Measurements from ENCODE around the gene DIP2C. TPM values are rescaled to one million over a fixed set of nuclear protein-coding genes. Genes with fewer than 3 reads are reported as not detected.

DIP2C gene
- total and polyA plus RNA-seq, 2 donors from 2014 or later = 6.2 to 22.6 TPM

DNA sequence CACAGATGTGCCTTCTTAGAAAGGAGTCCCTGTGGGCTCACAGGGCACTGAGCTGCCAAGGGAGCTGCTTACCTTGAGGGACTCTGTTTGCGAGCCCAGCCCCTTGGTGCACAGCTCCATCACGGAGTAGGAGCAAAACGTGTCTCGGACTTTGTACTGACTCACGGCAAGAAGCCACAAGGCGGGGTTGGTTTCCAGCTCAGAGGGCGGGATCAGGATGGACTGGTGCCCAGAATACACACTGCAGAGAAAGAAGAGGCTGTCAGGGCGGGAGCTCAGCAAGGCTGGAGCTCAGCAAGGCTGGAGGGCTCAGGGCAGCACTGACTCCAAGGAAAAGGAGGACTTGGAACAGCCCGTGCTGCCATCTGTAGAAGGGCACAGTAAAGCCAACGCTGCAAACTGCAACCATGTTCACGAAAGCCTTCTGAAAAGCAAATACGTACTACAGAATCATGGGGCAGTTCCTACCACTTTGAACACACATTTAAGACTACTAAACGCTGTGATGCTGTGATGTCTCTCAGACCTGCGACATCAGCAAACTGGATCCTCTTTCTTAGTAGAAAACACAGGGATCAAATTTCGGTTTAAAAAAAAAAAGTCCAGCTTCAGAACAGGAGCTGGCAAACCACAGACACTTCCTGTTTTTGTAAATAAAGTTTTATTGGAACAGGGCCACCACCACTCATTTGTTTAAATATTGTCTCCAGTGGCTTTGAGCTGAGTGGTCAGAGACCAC lies 359.9 kb downstream of the DIP2C start:
- peak overlapping the region in 1 of 2 donors; percentile 5 for H3K27ac ChIP-seq (ENCODE audit: low read depth in 2 of 2, low read length in 2 of 2)
- H3K9ac ChIP-seq (ENCODE audit: low read length in 3 of 3) = no peak overlapping the region
- intact Hi-C loops (cut with DNase I) = no loop called here

DNA sequence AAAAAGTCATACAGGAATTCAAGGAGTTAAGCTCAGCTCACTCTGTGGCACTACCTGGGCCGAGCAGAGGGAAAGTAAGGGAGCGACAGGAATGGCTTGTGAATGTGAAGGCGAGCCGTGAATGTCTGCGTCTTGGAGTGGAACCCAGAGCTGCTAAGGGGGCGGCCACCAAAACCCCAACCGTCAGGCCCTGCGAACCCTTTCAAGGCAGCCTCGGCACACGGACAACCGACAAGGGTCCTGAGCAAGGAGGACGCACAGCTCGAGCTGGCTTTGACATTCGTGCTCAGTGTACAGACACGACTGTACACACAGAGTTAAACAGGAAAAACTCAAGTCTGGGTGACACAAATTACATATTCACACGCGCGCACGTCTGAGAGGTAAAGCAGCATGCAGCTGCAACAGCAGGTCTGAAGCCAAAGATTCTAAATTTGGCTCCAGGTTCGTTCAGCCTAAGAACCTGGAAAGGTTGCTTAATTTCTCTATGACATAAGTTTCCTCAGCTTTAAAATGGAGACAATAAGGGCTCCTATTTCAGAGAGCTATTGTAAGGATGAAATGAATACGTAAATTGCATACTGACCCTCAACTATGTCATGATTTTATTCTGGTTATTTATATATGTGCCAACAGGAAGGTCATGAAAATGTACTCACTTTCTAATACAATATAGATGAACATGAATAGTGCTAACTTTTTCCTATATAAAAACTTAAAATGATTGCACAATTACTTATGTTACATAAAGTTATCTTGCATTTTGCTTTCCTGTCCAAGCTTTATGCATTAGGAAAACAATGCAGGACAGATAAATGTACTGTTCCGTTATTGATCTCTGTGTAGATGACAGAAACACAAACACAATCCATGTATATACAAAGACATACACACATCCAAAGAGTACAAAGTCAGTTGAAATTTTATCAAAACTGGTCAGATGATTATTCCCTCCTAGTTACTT lies 361.3 kb downstream of the DIP2C start:
- H3K27ac ChIP-seq (ENCODE audit: low read depth in 2 of 2, low read length in 2 of 2) = no peak overlapping the region
- no peak overlapping the region for H3K9ac ChIP-seq (ENCODE audit: low read length in 3 of 3)
- H3K9me3 ChIP-seq (ENCODE audit: control insufficient read depth in 2 of 3, insufficient read depth in 1 of 3, low read length in 3 of 3) = no peaks in the 10 kb centered on the region
- DNase-seq (no peak), FAIRE-seq (no peak)
- TF ChIP-seq, protein P1, sequence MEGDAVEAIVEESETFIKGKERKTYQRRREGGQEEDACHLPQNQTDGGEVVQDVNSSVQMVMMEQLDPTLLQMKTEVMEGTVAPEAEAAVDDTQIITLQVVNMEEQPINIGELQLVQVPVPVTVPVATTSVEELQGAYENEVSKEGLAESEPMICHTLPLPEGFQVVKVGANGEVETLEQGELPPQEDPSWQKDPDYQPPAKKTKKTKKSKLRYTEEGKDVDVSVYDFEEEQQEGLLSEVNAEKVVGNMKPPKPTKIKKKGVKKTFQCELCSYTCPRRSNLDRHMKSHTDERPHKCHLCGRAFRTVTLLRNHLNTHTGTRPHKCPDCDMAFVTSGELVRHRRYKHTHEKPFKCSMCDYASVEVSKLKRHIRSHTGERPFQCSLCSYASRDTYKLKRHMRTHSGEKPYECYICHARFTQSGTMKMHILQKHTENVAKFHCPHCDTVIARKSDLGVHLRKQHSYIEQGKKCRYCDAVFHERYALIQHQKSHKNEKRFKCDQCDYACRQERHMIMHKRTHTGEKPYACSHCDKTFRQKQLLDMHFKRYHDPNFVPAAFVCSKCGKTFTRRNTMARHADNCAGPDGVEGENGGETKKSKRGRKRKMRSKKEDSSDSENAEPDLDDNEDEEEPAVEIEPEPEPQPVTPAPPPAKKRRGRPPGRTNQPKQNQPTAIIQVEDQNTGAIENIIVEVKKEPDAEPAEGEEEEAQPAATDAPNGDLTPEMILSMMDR (IDR thresholded peaks at IDR 0.05; ENCODE audit: borderline replicate concordance, extremely low read depth, insufficient read depth) = no peak
- peaks cover 2 to 12% (median 9%) of the 10 kb centered on the region in 3 donors for H3K36me3 ChIP-seq (ENCODE audit: control insufficient read depth in 2 of 3, insufficient read depth in 3 of 3, low read length in 3 of 3)
- H3K4me3 ChIP-seq (ENCODE audit: low read length in 3 of 3) = no peak overlapping the region
- peaks cover 0 to 2% (median 0%) of the 10 kb centered on the region in 3 donors for H3K4me1 ChIP-seq (ENCODE audit: control insufficient read depth in 2 of 3, insufficient read depth in 2 of 3, low read depth in 1 of 3, low read length in 3 of 3)
- intact Hi-C loops (cut with DNase I) = no loop called here
- no peaks in the 10 kb centered on the region for H3K27me3 ChIP-seq (ENCODE audit: control insufficient read depth, insufficient read depth, low read length)

More for the DNA sequence above, 359.9 kb downstream of the DIP2C start:
- FAIRE-seq (no peak), DNase-seq (peak in 3 of 5 donors; percentile 25 to 88 (median 61))
- no peaks in the 10 kb centered on the region for H3K9me3 ChIP-seq (ENCODE audit: control insufficient read depth in 2 of 3, insufficient read depth in 1 of 3, low read length in 3 of 3)
- TF ChIP-seq, protein P1 (IDR thresholded peaks at IDR 0.05; ENCODE audit: borderline replicate concordance, extremely low read depth, insufficient read depth) = no peak
- H3K4me3 ChIP-seq (ENCODE audit: low read length in 3 of 3) = no peak overlapping the region
- H3K27me3 ChIP-seq (ENCODE audit: control insufficient read depth, insufficient read depth, low read length) = no peaks in the 10 kb centered on the region
- H3K4me1 ChIP-seq (ENCODE audit: control insufficient read depth in 2 of 3, insufficient read depth in 2 of 3, low read depth in 1 of 3, low read length in 3 of 3) = no peaks in the 10 kb centered on the region
- H3K36me3 ChIP-seq (ENCODE audit: control insufficient read depth in 2 of 3, insufficient read depth in 3 of 3, low read length in 3 of 3) = peaks cover 2 to 13% (median 9%) of the 10 kb centered on the region in 3 donors

DNA sequence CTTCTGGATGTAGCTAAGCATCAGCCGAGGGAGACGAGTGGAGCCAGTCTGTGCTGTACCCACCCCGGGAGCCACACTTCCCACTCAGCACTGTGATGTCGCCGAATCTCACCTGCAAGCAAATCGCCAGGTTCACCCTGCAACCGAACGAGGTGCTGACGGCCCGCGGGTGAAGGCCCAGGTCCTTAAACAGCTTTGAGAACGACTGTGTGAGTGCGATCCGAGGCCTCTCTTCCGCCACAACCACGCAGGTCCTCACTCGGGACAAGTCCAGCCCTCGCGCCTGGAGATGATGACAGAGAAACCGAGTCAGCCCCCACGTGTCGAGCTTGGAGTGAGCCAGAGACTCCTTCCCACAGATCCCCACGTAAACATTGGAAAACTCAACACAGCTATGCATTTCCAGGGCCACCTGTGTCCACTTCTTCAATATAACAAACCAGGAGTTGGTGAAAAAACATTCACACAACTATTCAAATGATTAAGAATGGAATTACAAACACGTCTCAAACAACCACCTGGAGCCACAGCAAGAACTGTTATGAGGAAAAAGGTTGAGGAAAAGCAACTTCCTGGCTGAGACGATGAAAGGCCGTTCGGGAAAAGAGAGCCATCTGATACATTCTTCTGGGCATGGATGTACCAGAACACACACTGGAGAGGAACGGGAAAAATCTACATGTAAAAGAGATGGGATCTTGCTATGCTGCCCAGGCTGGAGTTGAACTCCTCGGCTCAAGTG lies 362.4 kb downstream of the DIP2C start:
- H3K9ac ChIP-seq (ENCODE audit: low read length in 3 of 3) = no peak overlapping the region
- no peak overlapping the region for H3K4me3 ChIP-seq (ENCODE audit: low read length in 3 of 3)
- DNase-seq (no peak), FAIRE-seq (no peak)
- intact Hi-C loops (cut with DNase I) = no loop called here
- H3K36me3 ChIP-seq (ENCODE audit: control insufficient read depth in 2 of 3, insufficient read depth in 3 of 3, low read length in 3 of 3) = peaks cover 2 to 12% (median 9%) of the 10 kb centered on the region in 3 donors
- peaks cover 0 to 2% (median 0%) of the 10 kb centered on the region in 3 donors for H3K4me1 ChIP-seq (ENCODE audit: control insufficient read depth in 2 of 3, insufficient read depth in 2 of 3, low read depth in 1 of 3, low read length in 3 of 3)
- H3K27me3 ChIP-seq (ENCODE audit: control insufficient read depth, insufficient read depth, low read length) = no peaks in the 10 kb centered on the region
- H3K9me3 ChIP-seq (ENCODE audit: control insufficient read depth in 2 of 3, insufficient read depth in 1 of 3, low read length in 3 of 3) = no peaks in the 10 kb centered on the region
- TF ChIP-seq, protein P1 (IDR thresholded peaks at IDR 0.05; ENCODE audit: borderline replicate concordance, extremely low read depth, insufficient read depth) = no peak
- no peak overlapping the region for H3K27ac ChIP-seq (ENCODE audit: low read depth in 2 of 2, low read length in 2 of 2)

All from kidney (tissue), 14 donors.